HEK293 (cell line): ENCODE results near the gene NMD3.

Source experiments
- CTCF ChIA-PET: fragments of 350-600 bp; formaldehyde crosslinking; extraction: SDS; loops from one replicate; lab custom pipeline; 2021; ENCODE audit warnings: antibody characterized with exemption; lab: Yijun Ruan, JAX
- POLR2A ChIA-PET: fragments of 300-600 bp; formaldehyde crosslinking; extraction: SDS; loops from one replicate; lab custom pipeline; 2020; ENCODE audit warnings: antibody characterized with exemption, inconsistent platforms; lab: Yijun Ruan, JAX
- H3K27ac ChIP-seq: fragments of 200-500 bp; sonication (Bioruptor generic); 2 replicates; pipeline ENCODE4 v1.5.1; 2014; ENCODE audit warnings: low read depth, low read length, control low read depth, inconsistent platforms; ENCODE audit errors: extremely low read depth
- H3K36me3 ChIP-seq, 2 experiments: fragments of 200-500 bp in 1 of 2; sonication (Bioruptor generic) in 1 of 2; 1 replicate in 1 of 2; 2 replicates in 1 of 2; pipeline ENCODE4 v1.5.1; 2014 to 2017; ENCODE audit warnings: inconsistent platforms in 2 of 2, low read length in 2 of 2; ENCODE audit not compliant: control insufficient read depth in 2 of 2, insufficient read depth in 1 of 2
- H3K4me1 ChIP-seq: fragments of 200-500 bp; sonication (Bioruptor generic); 2 replicates; pipeline ENCODE4 v1.5.1; 2014; ENCODE audit warnings: mild to moderate bottlenecking, low read length, inconsistent platforms; ENCODE audit not compliant: control insufficient read depth, insufficient read depth
- H3K4me3 ChIP-seq: 2 replicates; pipeline ENCODE4 v1.5.1; 2011; ENCODE audit warnings: low read depth, mild to moderate bottlenecking, control low read depth, low read length, moderate library complexity
- H3K9me3 ChIP-seq: fragments of 200-500 bp; sonication (Bioruptor generic); 2 replicates; pipeline ENCODE4 v1.5.1; 2014; ENCODE audit warnings: low read depth, low read length, inconsistent platforms; ENCODE audit not compliant: control insufficient read depth, insufficient read depth
- PATZ1 ChIP-seq: fragments of 450-650 bp; formaldehyde crosslinking; IDR thresholded peaks from 2 replicates; pipeline ENCODE4 v1.5.1; 2016; ENCODE audit warnings: missing biosample characterization, missing genetic modification characterization
- REPIN1 ChIP-seq: fragments of 450-650 bp; formaldehyde crosslinking; IDR thresholded peaks from 2 replicates; pipeline ENCODE4 v1.5.1; 2017; ENCODE audit warnings: missing biosample characterization, missing genetic modification characterization, low read depth
- TSHZ1 ChIP-seq: fragments of 450-650 bp; formaldehyde crosslinking; IDR thresholded peaks from 2 replicates; pipeline ENCODE4 v1.5.1; 2016; ENCODE audit warnings: missing biosample characterization, missing genetic modification characterization, borderline replicate concordance
- ZNF157 ChIP-seq: fragments of 450-650 bp; formaldehyde crosslinking; IDR thresholded peaks from 2 replicates; pipeline ENCODE4 v1.5.1; 2016; ENCODE audit warnings: missing biosample characterization, missing genetic modification characterization
- ZNF184 ChIP-seq: fragments of 450-650 bp; IDR thresholded peaks from 2 replicates; pipeline ENCODE4 v1.5.1; 2018; ENCODE audit warnings: missing biosample characterization, mild to moderate bottlenecking, missing genetic modification characterization
- ZNF354C ChIP-seq: fragments of 450-650 bp; formaldehyde crosslinking; IDR thresholded peaks from 2 replicates; pipeline ENCODE4 v1.5.1; 2016; ENCODE audit warnings: missing biosample characterization, missing genetic modification characterization, low read depth, borderline replicate concordance
- ZNF398 ChIP-seq: fragments of 450-650 bp; formaldehyde crosslinking; IDR thresholded peaks from 2 replicates; pipeline ENCODE4 v1.5.1; 2017; ENCODE audit warnings: missing biosample characterization, missing genetic modification characterization
- ZNF561 ChIP-seq: fragments of 450-650 bp; IDR thresholded peaks from 2 replicates; pipeline ENCODE4 v1.5.1; 2018; ENCODE audit warnings: missing biosample characterization, missing genetic modification characterization, borderline replicate concordance
- ZNF701 ChIP-seq: fragments of 450-650 bp; formaldehyde crosslinking; IDR thresholded peaks from 2 replicates; pipeline ENCODE4 v1.5.1; 2016; ENCODE audit warnings: missing biosample characterization, missing genetic modification characterization
- ZNF747 ChIP-seq: fragments of 450-650 bp; formaldehyde crosslinking; IDR thresholded peaks from 2 replicates; pipeline ENCODE4 v1.5.1; 2016; ENCODE audit warnings: missing biosample characterization, missing genetic modification characterization
- ZSCAN18 ChIP-seq: fragments of 450-650 bp; formaldehyde crosslinking; IDR thresholded peaks from 2 replicates; pipeline ENCODE4 v1.5.1; 2016; ENCODE audit warnings: missing biosample characterization, missing genetic modification characterization
- ZSCAN30 ChIP-seq: fragments of 450-650 bp; IDR thresholded peaks from 2 replicates; pipeline ENCODE4 v1.5.1; 2018; ENCODE audit warnings: missing biosample characterization, mild to moderate bottlenecking, missing genetic modification characterization, moderate library complexity
- TF ChIP-seq, protein P1 (sequence below): fragments of 450-650 bp; formaldehyde crosslinking; IDR thresholded peaks from 2 replicates; pipeline ENCODE4 v1.5.1; 2016; ENCODE audit warnings: missing biosample characterization, missing genetic modification characterization
- TF ChIP-seq, protein P2 (sequence below): fragments of 450-650 bp; formaldehyde crosslinking; IDR thresholded peaks from 2 replicates; pipeline ENCODE4 v1.5.1; 2016; ENCODE audit warnings: missing biosample characterization, missing genetic modification characterization
- TF ChIP-seq, protein P3 (sequence below): fragments of 450-650 bp; formaldehyde crosslinking; IDR thresholded peaks from 2 replicates; pipeline ENCODE4 v1.5.1; 2017; ENCODE audit warnings: missing biosample characterization, mild to moderate bottlenecking, missing genetic modification characterization, moderate library complexity

The NMD3 gene

DNA sequence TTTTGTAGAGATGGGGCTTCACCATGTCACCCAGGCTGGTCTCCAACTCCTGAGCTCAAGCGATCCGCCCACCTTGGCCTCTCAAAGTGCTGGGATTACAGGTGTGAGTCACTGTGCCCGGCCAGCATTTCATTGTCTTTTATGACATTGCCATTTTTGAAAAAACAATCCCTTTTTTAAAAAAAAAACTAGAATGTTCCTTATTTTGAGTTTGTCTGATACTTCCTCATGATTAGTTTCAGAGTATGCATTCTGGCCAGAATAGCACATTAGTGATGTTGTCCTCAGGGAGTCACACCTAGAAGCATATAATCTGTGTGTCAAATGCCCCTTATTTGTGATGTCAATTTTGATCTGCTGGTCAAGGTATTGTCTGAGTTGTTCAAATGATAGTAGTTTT lies 21.2 kb upstream of the NMD3 start (continued):
- no peak for TF ChIP-seq PATZ1 (tag by site-specific recombination)
- TF ChIP-seq, protein P1, sequence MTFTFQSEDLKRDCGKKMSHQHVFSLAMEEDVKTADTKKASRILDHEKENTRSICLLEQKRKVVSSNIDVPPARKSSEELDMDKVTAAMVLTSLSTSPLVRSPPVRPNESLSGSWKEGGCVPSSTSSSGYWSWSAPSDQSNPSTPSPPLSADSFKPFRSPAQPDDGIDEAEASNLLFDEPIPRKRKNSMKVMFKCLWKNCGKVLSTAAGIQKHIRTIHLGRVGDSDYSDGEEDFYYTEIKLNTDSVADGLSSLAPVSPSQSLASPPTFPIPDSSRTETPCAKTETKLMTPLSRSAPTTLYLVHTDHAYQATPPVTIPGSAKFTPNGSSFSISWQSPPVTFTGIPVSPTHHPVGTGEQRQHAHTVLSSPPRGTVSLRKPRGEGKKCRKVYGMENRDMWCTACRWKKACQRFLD (tag by site-specific recombination): no peak
- no peak for TF ChIP-seq ZNF157
- TF ChIP-seq, protein P2, sequence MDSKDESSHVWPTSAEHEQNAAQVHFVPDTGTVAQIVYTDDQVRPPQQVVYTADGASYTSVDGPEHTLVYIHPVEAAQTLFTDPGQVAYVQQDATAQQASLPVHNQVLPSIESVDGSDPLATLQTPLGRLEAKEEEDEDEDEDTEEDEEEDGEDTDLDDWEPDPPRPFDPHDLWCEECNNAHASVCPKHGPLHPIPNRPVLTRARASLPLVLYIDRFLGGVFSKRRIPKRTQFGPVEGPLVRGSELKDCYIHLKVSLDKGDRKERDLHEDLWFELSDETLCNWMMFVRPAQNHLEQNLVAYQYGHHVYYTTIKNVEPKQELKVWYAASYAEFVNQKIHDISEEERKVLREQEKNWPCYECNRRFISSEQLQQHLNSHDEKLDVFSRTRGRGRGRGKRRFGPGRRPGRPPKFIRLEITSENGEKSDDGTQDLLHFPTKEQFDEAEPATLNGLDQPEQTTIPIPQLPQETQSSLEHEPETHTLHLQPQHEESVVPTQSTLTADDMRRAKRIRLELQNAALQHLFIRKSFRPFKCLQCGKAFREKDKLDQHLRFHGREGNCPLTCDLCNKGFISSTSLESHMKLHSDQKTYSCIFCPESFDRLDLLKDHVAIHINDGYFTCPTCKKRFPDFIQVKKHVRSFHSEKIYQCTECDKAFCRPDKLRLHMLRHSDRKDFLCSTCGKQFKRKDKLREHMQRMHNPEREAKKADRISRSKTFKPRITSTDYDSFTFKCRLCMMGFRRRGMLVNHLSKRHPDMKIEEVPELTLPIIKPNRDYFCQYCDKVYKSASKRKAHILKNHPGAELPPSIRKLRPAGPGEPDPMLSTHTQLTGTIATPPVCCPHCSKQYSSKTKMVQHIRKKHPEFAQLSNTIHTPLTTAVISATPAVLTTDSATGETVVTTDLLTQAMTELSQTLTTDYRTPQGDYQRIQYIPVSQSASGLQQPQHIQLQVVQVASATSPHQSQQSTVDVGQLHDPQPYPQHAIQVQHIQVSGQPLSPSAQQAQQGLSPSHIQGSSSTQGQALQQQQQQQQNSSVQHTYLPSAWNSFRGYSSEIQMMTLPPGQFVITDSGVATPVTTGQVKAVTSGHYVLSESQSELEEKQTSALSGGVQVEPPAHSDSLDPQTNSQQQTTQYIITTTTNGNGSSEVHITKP (tag by site-specific recombination): no peak
- TF ChIP-seq, all 188 proteins: peak for 0

DNA sequence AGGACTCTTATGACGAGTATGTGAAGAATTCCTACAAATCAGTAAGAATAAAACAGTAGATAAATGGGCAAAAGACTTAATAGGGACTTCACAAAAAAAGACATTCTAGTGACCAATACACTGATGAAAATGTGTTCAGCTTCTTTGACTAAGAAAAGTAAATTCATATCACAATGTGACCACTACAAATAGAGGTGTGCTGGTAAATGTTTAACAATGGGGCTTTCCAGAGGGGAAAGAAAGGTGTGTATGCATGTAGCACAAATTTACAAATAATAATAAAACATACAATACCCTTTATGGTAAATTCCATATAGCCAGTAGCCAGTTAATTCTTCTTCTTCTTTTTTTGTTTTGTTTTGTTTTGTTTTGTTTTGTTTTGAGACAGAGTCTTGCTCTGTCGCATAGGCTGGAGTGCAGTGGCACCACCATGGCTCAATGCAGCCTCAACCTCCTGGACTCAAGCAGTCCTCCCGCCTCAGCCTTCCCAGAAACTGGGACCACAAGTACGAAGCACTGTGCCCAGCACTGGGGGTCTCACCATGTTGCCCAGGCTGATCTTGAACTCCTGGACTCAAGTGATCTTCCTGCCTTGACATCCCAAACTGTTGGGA lies 17.5 kb upstream of the NMD3 start:
- ChIA-PET POLR2A (no interaction called here), CTCF (no interaction called here)
- H3K9me3 ChIP-seq: no peaks in the 10 kb centered on the region
- TF ChIP-seq ZNF184 (tag by site-specific recombination): no peak
- no peak for TF ChIP-seq ZNF747 (tag by site-specific recombination)
- TF ChIP-seq ZSCAN18 (tag by site-specific recombination): no peak
- no peak for TF ChIP-seq ZNF354C (tag by site-specific recombination)
- TF ChIP-seq REPIN1 (tag by site-specific recombination): no peak
- no peak for TF ChIP-seq ZNF398 (tag by site-specific recombination)
- no peak for TF ChIP-seq ZNF701
- TF ChIP-seq, protein P3, sequence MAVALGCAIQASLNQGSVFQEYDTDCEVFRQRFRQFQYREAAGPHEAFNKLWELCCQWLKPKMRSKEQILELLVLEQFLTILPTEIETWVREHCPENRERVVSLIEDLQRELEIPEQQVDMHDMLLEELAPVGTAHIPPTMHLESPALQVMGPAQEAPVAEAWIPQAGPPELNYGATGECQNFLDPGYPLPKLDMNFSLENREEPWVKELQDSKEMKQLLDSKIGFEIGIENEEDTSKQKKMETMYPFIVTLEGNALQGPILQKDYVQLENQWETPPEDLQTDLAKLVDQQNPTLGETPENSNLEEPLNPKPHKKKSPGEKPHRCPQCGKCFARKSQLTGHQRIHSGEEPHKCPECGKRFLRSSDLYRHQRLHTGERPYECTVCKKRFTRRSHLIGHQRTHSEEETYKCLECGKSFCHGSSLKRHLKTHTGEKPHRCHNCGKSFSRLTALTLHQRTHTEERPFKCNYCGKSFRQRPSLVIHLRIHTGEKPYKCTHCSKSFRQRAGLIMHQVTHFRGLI (tag by site-specific recombination): no peak
- TF ChIP-seq ZSCAN30 (tag by site-specific recombination): no peak
- TF ChIP-seq ZNF157: no peak
- TF ChIP-seq ZNF561 (tag by site-specific recombination): no peak
- no peak for TF ChIP-seq TSHZ1 (tag by site-specific recombination)
- TF ChIP-seq, all 188 proteins: peak for 0
- Histone ChIP-seq H3K4me1 (no peaks in the 10 kb centered on the region), H3K4me3 (no peak overlapping the region), H3K27ac (no peak overlapping the region), H3K36me3 (no peaks in the 10 kb centered on the region)
